GM19463 (cell line): ENCODE measurements around the gene HJV.
"Not testable (repeated sequence)": the region's sequence is repeated elsewhere in the genome, so short reads cannot be mapped to it uniquely, and the experiment has no call there.

Experiments used
- ATAC-seq: cut with Tn5 transposase; IDR thresholded peaks from one replicate; pipeline ENCODE4 v1.9.1; 2021; ENCODE audit warnings: mild to moderate bottlenecking, moderate library complexity; ENCODE audit not compliant: unreplicated experiment

HJV gene, protein sequence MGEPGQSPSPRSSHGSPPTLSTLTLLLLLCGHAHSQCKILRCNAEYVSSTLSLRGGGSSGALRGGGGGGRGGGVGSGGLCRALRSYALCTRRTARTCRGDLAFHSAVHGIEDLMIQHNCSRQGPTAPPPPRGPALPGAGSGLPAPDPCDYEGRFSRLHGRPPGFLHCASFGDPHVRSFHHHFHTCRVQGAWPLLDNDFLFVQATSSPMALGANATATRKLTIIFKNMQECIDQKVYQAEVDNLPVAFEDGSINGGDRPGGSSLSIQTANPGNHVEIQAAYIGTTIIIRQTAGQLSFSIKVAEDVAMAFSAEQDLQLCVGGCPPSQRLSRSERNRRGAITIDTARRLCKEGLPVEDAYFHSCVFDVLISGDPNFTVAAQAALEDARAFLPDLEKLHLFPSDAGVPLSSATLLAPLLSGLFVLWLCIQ

GRCh38 chr1:146021622-146022402, at the start of gene HJV:
Gene HJV (minus strand): TSS chr1:146021735. CDS start chr1:146020231, 1,504 bp downstream.
- ATAC-seq, result no peak

- ATAC-seq, result not testable (repeated sequence)
These were observed 37.6 kb upstream of the HJV start for GRCh38 chr1:146059148-146059547.

- peak; percentile 79 for ATAC-seq
These were observed 30.5 kb upstream of the HJV start for GRCh38 chr1:146051852-146052676.

DNA sequence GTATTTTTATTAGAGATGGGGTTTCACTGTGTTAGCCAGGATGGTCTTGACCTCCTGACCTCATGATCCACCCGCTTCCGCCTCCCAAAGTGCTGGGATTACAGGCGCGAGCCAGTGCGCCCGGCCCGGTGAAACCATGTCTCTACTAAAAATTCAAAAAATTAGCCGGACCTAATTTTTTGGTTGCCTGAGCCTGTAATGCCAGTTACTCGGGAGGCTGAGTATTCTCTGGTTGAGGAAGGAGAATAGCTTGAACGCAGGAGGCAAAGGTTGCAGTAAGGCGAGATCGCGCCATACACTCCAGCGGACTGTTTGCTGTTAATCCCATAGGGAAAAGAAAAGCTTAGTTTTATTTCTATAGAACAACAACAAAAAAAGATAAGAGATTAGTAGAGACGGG, 29.9 kb upstream of the HJV start:
- no peak for ATAC-seq

GRCh38 chr1:146050652-146050963, 29.1 kb upstream of the HJV start:
- not testable (repeated sequence) for ATAC-seq

DNA sequence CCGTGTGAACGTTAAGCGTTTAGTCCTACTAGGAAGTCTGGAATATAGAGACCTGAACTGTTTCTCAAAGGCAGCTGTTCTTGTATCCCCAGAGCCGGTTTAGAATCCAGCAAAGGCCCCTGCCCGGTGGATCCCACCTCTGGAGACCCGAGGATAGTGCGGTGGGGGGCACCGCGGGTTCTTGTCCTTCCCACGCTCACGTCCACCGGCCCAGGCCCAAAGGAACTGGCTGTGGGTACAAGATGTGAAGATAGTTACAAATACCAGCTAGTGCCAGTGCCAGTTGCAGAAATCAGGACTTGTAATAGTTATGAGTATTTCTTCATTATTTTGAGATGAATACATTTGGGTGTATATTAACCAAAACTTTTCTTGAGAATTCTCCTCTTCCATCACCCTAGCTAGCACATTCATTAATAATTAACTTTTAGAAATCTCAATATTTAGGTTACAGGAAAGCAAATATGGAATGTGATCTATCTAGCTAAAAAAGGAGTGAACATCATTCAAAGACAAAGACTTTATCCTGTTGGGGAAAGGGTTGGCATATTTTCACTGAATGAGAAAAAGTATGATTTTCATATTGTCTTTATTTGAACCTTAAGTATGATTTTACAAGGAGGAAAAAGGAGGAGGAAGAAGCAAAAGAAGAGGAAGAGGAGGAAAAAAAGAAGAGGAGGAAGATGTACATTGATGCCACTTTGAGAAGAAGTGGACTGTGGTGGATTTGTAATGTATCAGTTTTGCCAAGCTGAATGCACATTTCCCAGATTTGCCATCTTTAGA, 28.5 kb upstream of the HJV start:
- not testable (repeated sequence) for ATAC-seq

GRCh38 chr1:146049436-146049835, 27.9 kb upstream of the HJV start:
- ATAC-seq, result no peak

- ATAC-seq, result not testable (repeated sequence)
These were observed 27.1 kb upstream of the HJV start for GRCh38 chr1:146048514-146049115.

DNA sequence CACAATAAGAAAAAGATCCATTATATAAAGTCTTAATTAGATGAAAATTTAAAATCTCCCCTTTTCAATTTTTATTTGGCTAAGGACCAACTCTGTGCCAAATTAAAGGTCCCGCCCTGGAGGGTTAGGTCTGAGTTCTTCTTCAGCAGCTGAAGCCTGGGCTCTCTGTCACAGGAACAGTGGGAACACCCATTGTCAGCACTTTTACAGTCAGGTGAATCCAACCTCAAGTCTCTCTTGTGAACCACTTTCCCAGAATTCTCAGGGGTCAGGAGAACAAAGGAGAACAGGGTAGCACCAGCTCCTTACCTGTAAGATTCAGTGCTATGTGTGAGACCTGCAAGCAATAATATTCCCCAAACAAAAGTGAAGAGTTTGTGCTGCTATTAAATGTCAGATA, 25.1 kb upstream of the HJV start:
- no peak for ATAC-seq

DNA sequence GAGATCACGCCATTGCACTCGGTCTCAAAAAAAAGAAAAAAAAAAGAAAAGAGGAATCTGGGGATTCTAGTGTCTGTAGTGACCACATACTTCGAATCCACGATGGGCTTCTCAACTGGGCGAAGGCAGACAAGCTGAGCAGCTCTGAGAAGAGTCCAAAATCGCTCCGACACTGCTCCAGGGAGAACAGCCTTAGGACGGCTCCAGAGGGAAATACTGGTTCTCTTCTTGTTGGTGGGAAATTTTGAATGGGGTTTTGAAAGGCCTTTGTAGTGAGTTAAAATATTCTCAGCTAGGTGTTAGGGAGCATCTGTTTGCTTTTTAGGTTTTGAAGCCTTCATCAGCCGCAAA, 18.3 kb upstream of the HJV start:
- ATAC-seq, result no peak

GRCh38 chr1:146036965-146037646, 15.6 kb upstream of the HJV start:
- no peak for ATAC-seq

DNA sequence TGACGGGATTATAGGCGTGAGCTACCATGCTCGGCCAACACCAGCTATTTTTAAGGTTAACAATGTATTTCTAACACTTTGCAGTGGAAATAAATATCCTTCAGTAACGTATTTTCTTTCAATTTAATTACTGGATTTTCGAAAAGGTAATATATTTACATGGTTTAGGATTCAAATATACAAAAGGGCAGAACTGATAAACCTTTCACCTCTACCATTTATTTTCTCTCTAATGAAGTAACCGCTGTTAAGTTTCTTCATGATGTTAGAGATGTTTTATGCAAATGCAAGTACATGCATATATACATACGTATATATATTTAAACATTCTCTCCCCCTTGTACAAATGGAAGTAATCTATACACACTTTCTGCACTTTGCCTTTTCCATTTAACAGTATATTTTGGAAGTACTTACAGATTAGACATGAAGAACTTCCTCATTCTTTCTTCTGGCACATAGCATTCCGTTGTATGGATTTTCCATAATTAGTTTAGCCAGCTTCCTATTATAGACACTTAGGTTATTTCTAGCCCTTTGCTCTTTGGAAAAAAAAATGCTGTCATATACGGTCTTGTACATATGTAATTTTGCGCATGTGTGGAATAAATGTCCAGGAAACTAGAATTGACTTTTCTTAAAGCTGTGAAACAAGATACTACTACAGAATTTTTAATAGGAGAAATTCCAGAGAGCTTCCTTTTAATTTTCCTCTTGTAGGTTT, 14.9 kb upstream of the HJV start:
- ATAC-seq, result no peak

DNA sequence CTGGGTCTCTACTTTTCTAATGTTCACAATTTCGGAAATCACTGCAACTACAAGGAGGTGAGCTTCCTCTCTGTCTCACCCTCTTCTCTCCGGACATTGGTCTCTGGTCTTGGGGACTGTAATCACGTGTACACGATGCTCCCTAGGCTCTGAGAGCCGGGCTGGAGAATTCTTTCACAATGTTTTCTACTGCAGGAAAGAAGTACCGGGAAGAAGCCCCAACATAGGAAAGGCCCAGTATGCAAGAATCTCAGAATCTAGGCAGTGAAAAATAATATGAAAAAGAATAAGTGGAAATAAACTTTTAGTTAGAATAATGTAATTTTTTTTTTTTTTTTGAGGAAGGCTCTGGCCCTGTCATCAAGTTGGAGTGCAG, 13.5 kb upstream of the HJV start:
- no peak for ATAC-seq

DNA sequence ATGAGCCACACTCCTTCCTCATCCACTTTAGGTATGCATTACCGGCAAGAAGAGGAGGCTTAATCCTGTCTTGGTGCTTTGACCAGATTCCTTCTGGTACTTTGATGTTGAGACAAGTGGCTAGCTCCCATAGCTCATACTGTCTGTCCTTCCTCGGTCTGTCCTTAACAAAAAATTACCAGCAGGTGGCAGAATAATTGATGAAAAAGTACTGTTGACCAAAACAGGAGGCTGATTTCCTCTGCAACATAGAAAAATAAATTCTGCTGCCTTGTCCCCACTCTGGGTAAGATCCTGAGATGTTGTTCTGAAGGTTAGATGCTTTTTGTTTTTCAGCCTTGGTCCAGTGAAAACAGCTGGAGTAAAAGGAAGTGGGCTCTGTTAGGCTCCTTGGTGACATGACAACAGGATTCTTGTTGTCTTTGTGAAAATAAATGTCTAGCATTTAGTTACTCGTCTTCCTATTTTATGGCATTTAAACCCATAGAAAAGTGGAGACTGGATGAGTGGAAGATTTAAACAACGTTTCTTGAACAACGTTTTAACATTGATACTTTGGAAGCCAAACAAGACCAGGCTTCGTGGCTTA, 11.2 kb upstream of the HJV start:
- no peak for ATAC-seq

DNA sequence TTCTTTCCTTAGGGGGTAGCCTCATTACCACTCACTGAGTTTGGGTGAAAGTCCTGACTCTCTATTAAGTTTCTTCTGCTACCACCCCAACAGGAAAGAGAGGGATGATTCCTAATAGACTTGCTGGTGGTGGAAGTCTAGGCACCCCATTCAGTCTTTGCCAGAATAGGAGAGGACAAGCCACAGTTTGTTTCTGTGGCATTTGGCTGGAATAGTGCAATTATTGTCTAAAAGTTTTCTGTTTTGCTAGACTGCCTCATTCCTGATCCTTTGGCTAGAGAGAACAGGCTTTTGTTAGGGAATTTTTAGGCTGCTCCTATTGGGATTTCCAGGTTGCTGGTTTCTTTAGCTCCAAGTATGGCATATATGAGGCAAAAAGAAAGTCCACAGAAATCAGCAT, 9.9 kb upstream of the HJV start:
- no peak for ATAC-seq

DNA sequence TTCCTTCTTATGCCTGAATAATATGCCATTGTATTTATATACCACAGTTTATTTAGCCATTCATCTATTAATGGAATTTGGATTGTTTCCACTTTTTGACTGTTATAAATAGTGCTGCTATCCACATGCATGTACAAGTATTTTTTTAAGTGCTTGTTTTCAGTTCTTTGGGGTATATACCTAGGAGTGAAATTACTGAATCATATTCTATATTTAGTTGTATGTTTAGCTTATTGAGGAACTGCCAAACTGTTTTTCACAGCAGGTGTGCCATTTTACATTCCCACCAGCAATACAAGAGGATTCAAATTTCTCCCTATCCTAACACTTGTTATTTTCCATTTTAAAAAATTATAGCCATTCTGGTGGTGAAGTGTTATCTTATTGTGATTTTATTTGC, 7.6 kb upstream of the HJV start:
- no peak for ATAC-seq

GRCh38 chr1:146026650-146027049, 5.1 kb upstream of the HJV start:
- ATAC-seq, result not testable (repeated sequence)

GRCh38 chr1:146025787-146026495, 4.4 kb upstream of the HJV start:
- not testable (repeated sequence) for ATAC-seq
